Stromal cell of bone marrow (primary cell): Measurements from ENCODE around the gene DPP4.

Experiments
- DNase-seq: peaks from one replicate; pipeline ENCODE4 v3.0.0-alpha.2; 2012; ENCODE audit warnings: low read depth

Gene DPP4

DNA sequence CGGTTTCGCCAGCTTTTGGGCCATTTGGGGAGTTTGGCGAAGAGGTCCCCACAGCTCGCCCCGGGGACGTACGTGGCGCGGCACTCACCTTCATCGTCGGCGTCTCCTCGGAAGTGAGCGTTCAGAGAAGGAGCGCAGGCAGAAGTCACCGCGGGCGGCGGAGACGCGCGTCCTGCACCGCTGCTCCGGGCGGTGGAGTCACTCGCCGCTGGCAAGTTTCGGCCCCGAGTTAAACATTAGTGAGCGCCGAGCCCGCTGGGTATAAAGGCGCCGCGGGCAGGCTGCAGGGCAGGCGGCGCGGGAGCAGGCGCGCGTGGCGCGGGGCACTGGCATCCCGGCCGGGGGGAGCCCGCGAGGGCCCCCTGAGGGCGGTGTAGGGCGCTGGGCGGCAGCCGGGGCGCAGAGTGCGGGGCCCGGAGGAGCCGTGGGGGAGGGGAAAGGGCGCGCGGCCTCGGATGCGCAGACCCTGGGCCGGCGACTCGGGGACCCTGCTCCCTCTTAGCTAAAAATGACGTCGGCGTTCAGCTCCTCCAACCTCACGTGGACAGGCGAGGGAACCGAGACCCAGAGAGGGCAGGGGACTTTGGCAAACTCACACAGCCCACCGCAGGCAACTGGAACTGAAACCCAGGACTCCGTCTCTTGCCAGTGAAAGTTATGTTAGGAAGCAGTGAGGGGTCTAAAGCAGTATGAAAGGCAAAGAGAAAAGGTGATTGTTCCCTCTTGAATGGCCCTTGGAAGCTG, at the start of gene DPP4:
Gene DPP4, minus strand, starts transcription at position 328 of the 744 bp plus-strand sequence. Its CDS starts 234 bp downstream, at position 94.
- DNase-seq: no peak

DNA sequence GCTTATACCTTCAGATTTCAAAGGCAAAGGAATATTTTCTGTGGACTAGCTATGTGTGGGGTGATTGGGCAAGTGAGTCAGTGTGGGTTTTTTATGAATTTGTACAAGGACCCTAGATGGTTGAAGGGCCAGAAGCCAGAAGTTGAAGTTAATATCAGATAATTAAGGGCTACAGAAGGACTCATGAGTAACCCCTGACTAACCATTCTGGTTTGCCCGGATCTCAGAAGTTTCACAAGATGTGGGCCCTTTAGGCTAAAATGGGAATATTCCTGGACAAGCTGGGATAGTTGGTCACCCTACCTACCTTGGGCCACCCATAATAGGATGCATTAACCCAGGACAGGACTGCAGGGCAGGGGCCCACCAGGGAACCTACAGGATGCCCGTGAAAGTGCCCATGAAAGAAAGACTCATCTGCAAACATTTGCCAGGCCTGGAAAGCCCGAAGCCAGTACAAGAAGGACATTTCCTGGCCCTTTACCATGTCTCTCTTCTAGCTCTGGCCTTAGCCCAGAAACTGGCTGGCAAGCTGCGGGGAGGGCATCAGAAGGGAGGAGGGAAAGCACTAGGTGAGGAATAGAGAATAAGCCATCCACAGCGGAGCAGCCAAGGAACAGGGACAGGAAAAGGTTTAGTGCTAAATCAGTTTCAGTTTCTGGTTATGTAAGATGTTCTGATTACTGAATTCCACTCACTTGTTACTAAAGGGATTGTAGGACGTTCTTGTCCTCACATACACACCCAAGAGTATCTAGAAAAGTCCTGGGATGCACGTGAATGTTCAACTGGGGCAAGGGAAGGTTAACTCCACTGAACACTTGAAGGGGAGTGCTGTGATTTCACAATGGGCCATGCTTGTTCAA, 44.4 kb upstream of the DPP4 start:
- DNase-seq: peak; percentile 91

DNA sequence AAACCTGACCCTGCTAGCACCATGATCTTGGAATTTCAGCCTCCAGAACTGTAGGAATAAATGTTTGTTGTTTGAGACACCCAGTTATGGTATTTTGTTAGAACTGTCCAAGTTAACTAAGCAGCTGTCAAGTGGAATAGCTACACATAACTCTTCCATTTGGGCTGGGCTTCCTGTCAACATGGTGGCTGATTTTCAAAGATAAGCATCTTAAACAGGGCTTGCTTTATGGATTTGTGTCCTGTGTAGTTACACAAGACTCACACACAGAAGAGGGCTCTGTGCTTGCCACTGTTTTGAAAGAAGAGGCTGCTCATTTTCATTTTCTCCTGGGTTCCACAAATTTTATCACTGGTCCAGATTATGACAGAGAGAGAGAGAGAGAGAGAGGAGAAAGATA, 42.3 kb upstream of the DPP4 start:
- DNase-seq: no peak

DNA sequence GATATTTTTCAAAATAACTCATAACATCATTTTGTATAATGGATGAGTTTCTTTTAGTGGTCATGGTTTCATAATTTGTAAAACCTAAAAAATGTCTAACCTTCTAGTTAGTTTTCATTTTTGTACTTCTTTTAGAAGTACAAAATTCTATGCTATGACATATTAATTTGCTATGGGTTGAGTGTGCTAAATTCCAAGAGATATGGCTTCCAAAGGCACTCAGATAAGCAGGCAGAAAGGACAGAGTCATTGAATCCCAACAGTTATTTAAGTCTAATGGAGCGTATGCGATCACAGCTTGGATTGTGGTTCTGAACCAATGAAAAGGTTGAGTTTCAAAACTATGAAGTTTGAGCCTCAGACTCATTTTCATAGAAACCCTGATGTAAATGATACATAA, 41.1 kb upstream of the DPP4 start:
- no peak for DNase-seq

DNA sequence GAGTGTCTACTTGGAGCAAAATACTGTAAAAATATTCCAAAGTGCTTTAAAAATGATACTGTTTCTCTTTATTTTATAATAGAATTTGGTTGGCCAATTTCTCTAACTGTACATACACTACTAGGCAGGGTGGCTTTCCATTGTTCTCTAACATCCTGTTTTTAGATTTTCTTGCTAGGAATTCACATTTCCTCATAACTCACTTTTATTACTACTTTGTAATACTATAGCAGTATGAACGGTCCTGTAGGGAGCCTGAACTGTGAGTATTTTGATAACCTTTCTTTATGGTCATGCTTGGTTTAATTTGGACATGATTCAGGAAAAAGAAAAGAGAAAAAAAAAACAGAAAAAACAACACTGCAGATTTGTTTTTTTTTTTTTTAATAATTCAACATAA, 40.3 kb upstream of the DPP4 start:
- peak; percentile 53 for DNase-seq

DNA sequence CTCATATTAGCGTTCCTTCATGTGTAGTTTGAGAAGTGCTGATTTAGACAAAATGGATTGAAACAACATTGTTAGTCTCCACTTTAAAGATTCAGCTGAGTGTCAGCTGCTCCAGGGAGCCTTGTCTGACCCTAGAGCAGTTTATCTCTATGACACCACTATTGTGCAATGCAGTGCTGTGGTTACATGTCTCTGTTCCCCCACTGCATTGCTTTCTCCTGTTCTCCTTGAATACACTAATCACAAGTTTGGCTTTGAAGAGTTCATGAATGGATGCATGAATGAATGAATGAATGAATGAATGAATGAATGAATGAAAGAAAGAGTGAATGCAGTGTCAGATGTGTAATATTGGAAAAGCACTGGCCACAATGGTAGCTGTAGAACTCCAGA, 39.8 kb upstream of the DPP4 start:
- peak; percentile 43 for DNase-seq

DNA sequence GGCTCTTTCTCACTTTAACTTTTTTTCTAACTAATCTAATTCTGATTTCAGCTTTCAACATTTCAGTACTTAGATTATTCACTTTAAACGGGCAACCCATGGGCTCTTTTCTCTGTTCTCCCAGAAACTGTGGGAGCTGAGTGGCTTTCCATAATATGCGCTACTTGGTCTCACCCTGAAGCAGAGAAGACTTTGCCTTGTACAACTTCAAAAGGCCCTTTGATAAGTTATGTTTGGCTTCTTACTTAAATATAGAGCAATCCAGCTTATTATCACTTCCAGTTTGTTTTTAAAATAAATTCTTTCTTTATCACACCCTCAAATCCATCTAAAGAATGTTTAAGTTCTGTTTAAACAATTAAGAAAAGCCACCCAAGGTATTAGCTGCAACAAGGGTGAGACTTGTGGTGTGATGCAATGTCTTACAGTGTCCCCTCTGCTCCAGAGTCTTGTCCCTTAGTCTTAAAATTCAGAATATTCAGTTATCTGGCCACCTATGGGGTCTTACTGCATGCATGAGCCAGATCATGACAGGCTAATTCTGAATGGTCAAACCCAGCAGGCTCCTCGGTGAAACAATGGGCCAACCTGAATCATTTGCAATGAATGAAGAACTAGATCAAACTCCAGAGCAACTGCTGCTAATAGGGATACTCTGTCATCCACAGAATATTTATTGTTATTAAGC, 39.2 kb upstream of the DPP4 start:
- DNase-seq: no peak

DNA sequence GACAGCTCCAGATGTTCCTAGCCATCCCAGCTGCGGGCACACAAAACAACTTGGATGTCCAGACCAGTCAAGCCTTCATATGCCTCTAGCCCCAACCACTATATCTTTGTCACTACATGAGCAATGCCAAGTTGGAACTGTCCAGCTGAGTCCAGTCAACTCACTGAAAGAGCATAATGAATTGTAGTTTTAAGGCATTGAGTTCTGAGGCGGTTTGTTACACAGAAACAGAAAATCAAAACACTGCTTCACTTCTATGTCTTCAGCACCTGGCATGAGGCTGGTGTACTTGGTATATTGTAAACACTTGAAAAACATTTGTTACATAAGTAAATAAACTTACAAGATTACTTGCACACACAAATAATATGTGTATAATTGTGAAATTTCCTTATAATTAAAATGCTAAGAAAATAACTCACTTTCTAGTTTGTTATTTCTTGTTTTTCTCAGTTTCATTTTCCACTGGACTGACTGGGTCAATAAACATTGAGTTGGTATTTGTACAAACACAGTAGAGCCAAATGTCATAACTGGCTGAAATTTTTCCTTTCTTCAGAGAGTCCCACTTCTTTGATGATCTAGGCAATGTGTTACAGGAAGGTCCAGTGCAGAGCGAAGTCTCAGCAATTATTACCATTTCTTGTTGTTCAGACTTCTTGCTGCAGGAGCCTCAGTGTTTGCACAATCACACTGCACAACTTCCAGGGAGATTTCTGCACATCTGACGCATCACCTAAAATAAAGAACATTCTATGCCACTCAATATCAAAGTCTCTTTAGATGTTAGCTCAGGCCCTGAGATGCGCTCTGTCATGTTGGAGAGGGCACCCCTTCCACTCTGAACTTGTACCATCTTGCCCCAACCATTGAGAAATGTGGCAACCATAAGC, 38.2 kb upstream of the DPP4 start:
- no peak for DNase-seq

DNA sequence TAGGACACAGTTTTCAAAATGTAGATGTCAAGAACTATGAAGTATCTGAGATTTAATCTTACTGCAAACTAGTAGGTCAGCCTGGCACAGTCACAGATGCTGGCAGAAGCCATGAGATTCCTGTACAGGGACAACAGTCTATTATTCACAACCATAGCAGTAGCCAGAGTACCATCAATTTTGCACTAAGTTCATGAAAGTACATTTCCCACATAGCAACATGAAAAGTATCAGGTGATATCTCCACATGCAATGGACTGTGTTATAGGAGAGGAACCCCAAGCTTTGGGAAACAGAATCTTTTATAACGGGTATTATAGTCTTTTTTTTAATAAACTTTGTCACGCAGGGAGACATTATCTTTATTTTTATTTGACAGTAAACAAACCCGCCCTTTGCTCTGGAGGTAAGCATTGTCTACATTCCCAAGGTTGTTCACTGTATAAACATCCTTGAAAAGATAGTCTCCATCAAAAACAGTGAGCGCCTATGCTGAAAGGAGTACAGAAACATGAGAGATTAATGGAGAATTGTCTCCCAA, 33.4 kb upstream of the DPP4 start:
- DNase-seq: no peak

DNA sequence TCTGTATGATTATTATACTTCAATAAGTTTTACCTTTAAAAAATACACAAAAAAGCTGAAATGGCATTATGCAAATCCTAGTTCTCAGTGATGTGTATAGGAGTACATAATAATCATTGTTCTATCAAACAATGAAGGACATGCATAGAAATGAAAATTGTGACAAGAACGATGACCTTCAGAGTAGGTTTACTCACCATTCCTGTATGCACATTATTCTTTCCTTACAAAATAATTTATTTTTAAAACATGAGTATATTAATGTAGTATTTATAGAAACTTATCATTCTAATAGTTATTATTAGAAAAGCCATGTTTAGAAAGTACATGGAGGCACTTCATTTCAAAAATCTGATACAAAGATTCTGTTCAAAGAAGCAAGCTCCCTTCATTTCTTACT, 32.7 kb upstream of the DPP4 start:
- DNase-seq: no peak

DNA sequence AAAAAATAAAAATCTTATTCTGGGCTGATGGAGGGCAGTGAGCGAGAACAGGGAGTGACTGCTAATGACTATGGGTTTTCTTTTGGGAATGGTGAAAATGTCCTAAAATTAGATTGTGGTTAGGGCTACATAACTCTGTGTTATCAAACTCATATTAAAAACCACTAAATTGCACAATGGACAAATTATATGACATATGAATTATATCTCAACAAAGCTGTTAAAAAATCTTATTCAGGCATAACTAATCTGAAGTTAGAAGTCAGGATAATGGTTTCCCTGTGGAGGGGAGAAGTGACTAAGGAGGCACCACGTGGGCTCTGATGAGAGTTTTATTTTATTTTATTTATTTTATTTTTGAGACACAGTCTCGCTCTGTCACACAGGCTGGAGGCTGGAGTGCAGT, 32.1 kb upstream of the DPP4 start:
- peak; percentile 57 for DNase-seq

DNA sequence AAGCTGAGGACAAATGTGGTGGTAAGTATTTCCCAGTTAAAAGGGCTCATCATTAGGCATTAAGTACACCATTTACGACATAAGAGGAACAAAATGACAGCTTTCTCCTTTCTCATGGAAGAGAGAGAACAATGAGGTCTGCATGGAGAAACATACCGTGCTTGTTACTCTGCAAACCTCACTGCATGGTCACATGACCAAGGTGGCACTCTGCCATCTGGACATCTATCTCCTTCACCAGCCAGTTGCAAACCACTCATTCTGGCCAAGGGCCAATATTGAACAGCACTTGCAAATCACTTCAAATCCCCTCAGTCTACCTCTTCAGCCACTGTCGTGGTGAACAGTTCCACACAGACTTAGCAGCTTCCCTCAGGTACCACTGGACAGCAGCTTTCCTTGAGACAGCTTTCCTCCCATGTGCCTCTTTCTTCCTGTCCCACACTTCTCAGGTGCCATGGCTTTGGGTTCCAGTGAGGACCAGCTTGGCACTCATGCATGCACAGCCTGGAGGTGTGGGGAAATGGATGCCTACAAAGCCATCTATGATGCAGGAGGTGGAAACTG, 29.5 kb upstream of the DPP4 start:
- DNase-seq: no peak

DNA sequence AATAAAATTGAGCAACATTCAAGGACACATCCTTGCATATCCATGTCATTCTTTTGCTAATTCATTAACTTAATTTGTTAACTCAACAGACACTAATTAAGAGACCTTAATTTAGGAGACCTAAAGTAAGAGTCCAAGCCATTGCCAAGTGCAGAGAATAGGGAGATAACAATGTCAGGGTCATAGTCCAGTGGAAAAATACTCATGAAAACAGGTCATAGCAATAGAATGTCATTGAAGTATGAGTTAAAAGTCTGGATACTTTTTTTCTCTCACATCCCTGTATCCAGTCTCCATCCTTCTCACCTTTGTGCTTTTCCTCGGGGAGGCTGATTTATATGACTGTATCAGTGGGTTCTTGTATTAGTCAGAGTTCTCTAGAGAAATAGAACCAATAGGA, 26.6 kb upstream of the DPP4 start:
- no peak for DNase-seq

DNA sequence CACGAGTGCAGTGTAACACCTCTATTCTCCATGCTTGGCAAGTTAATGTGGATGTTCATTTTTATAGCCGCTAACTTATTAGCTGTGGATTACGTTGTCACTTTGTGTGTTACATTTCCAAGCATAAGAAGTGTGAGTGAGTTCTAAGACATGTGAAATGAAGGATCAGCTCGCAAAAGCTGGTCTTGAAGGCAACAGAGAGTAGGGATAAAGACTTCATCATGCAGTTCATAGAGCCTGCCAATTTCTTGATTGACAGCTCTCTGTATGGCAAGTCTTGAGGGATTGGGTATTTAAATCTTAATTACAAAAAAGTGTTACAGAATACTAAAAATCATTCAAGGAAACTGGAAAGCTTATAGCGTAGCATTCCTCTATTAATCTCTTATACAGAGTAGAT, 25.8 kb upstream of the DPP4 start:
- no peak for DNase-seq

DNA sequence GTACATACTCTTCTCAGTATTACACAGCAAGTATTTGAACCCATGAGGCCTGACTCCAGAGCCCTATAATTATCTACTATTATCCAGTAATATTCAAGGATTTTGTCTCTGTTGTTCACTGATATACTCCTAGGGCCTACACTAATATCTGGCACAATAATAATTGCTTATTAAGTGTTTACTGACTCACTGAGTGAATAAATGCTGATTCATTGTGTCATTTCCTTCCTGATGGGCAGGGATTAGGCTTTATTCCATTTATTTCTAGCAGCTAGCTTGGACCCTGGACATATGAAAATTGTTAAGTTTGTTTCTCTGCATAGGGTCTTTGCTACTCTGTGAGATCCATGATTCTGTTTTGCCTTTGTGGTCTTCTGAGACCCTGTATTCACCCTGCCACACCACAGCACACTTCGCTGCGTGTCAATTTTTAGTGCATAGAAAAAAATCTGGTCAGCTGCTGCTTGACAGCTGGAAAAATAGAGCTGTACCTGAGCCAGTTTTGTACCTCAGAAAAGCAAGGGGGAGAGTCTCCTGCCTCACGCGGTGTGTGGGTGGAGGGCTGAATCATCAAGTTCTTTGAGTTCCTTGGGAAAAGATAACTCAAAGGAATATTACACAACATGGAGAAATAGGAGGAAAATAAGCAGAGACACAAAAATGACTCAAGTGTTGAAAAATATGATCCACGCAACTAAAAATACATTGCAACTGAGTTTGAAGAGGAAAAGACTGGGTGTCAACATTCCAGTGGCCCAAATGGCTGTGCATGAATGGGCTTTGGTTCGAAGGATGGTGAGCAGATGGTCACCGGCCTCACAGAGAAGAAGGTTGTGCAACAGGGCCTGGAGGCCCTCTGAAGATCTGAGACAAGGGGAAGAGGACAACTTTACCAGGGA, 18.9 kb upstream of the DPP4 start:
- peak; percentile 93 for DNase-seq

DNA sequence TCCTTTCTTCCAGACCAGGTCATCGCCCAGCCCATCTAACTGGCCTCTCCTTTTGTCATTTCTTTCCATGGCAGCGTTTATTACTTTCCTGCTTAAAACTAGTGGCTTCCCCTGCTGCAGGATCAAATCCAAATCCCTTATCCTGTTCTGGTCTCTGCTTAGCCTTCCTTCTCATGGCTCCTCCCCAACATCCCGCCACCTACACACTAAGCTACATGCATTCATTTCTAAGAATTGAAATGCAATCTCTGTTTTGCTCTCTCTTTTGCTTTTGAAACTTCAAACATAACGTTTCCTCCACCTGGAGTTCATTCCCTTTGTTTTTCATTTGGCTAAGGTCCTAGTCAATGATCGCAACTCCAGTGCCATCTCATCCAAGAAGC, 18.0 kb upstream of the DPP4 start:
- DNase-seq: no peak

DNA sequence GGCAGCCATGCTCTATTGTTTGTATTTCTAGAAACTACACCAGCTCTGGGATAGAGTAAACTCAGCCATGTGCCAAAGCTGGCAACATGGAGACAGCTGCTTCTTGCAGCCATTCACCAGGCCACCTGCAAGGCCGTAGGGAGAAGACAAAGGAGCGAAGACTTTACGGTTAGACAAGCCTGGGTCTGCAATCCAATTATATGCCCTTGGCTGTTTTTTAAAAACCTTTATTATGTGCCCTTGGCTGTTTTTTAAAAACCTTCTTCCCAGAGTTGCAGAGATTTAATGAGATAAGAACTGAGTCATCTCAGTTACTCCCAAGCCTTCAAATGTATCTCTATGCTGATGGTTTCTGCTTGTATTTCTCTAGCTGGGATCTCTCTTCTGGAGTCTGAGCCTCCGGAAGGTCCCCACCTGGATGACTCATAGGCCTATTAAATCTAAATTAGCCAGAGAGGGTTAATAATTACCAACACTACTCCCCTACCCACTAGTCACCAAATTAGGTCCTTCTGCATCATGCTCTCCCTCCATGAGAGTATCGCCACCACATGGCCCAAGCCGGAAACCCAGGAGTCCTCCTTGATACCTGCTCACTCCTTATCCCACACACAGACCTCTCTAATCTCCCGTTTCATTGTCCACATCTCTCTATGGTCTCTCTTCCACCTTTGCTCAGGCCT, 17.5 kb upstream of the DPP4 start:
- no peak for DNase-seq

DNA sequence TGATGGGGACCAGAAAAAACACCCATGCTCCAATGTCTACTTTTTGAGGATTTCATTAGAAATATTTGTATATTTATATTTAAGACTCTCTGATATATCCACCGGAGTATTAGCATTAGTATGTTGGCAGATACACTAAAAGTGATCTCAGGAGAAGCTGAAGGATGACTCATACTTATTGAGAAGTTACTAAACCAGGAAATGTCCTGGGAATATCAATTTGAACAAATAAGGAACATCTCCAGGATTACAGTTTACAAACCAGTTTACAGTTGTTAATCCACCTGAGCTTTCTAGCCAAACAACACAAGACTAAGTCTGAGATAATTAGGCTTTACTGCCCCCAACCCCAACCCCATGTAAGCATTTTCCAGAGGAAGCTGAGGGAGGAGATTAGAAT, 16.1 kb upstream of the DPP4 start:
- DNase-seq: no peak

DNA sequence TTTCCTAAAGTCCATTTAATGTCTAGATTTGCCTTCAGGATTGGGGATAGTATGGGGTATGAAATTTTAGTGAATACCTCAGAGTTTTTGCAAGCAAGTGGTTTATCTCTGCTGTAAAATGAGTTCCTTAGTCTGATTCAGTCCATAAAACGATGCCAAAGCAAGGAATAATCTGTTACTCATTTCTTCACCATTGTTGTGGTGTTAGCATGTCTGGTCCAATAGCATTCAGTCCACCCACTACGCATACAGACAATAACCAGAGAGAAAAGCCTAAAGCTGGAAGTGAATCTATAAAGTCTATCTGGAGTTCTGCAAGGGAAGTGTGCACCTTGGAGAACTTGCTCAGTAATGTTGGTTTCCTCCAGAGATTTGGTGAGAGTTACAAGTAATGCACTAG, 12.9 kb upstream of the DPP4 start:
- DNase-seq: no peak
